ENCODE measurements around the gene RPP25L. TPM values are rescaled to one million over a fixed set of nuclear protein-coding genes. Genes with fewer than 3 reads are reported as not detected.

The RPP25L gene
- total RNA-seq, 1 experiment from 2014 or later, result 24.5 TPM

DNA sequence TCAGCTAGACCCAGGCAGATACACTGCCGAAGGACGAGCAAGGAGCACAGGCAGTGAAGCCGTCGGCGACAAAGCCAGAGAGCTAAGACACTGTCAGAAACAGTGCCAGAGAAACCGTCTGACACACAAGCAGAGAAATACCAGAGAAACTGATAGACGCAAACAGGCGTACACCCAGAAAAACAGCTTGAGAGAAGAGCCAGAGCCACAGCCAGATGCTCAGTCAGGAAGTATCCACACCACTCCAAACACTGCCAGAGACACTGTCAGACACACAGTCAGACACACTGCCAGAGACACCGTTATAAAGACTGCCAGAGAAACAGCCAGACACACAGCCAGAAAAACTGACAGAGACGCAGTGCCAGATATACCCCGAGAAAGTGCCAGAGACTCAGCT lies 41.5 kb downstream of the RPP25L start (continued):
- TF ChIP-seq, protein P1, sequence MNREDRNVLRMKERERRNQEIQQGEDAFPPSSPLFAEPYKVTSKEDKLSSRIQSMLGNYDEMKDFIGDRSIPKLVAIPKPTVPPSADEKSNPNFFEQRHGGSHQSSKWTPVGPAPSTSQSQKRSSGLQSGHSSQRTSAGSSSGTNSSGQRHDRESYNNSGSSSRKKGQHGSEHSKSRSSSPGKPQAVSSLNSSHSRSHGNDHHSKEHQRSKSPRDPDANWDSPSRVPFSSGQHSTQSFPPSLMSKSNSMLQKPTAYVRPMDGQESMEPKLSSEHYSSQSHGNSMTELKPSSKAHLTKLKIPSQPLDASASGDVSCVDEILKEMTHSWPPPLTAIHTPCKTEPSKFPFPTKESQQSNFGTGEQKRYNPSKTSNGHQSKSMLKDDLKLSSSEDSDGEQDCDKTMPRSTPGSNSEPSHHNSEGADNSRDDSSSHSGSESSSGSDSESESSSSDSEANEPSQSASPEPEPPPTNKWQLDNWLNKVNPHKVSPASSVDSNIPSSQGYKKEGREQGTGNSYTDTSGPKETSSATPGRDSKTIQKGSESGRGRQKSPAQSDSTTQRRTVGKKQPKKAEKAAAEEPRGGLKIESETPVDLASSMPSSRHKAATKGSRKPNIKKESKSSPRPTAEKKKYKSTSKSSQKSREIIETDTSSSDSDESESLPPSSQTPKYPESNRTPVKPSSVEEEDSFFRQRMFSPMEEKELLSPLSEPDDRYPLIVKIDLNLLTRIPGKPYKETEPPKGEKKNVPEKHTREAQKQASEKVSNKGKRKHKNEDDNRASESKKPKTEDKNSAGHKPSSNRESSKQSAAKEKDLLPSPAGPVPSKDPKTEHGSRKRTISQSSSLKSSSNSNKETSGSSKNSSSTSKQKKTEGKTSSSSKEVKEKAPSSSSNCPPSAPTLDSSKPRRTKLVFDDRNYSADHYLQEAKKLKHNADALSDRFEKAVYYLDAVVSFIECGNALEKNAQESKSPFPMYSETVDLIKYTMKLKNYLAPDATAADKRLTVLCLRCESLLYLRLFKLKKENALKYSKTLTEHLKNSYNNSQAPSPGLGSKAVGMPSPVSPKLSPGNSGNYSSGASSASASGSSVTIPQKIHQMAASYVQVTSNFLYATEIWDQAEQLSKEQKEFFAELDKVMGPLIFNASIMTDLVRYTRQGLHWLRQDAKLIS (CRISPR knock-in tag; IDR thresholded peaks at IDR 0.05; ENCODE audit: borderline replicate concordance), result no peak
- no peak for TF ChIP-seq IRF2 (CRISPR knock-in tag; IDR thresholded peaks at IDR 0.05; ENCODE audit: borderline replicate concordance, low read depth)
- TF ChIP-seq ZNF416 (CRISPR knock-in tag; IDR thresholded peaks at IDR 0.05), result no peak
- TF ChIP-seq, protein P2, sequence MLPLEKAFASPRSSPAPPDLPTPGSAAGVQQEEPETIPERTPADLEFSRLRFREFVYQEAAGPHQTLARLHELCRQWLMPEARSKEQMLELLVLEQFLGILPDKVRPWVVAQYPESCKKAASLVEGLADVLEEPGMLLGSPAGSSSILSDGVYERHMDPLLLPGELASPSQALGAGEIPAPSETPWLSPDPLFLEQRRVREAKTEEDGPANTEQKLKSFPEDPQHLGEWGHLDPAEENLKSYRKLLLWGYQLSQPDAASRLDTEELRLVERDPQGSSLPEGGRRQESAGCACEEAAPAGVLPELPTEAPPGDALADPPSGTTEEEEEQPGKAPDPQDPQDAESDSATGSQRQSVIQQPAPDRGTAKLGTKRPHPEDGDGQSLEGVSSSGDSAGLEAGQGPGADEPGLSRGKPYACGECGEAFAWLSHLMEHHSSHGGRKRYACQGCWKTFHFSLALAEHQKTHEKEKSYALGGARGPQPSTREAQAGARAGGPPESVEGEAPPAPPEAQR (CRISPR knock-in tag; IDR thresholded peaks at IDR 0.05), result no peak
- TF ChIP-seq CREM (CRISPR knock-in tag; IDR thresholded peaks at IDR 0.05), result no peak
- TF ChIP-seq FOXJ3 (CRISPR knock-in tag; IDR thresholded peaks at IDR 0.05; ENCODE audit: borderline replicate concordance), result no peak
- TF ChIP-seq GTF2I (CRISPR knock-in tag; conservative IDR thresholded peaks at IDR 0.05), result no peak
- TF ChIP-seq JUN (CRISPR knock-in tag; IDR thresholded peaks at IDR 0.05), result no peak
- TF ChIP-seq MYBL2 (CRISPR knock-in tag; IDR thresholded peaks at IDR 0.05), result no peak
- no peak for TF ChIP-seq E2F1 (CRISPR knock-in tag; IDR thresholded peaks at IDR 0.05)
- TF ChIP-seq E2F5 (CRISPR knock-in tag; IDR thresholded peaks at IDR 0.05), result no peak

GRCh38 chr9:34568774-34569173 lies 43.1 kb downstream of the RPP25L start:
- peaks cover 30% of the 10 kb centered on the region for H3K4me1 Mint-ChIP-seq
- H3K36me3 Mint-ChIP-seq, result no peaks in the 10 kb centered on the region
- DNase-seq (ENCODE audit: low spot score) (no peak), ATAC-seq (peak; percentile 26)
- H3K27ac Mint-ChIP-seq, result no peak overlapping the region
- ChIA-PET POLR2A (no interaction called here), CTCF (interaction anchor here (1.9 to 4.1 kb wide), 5 partner anchors 11 to 165 kb away, joined by 5 to 31 read pairs (median 8); no protein-coding TSS in a partner anchor)
- H3K9me3 Mint-ChIP-seq, result no peaks in the 10 kb centered on the region
- no peak overlapping the region for H3K4me3 Mint-ChIP-seq
- H3K27me3 Mint-ChIP-seq (ENCODE audit: low read depth), result no peaks in the 10 kb centered on the region; the same call in 1 of the 2 replicates
- TF ChIP-seq, protein P3, sequence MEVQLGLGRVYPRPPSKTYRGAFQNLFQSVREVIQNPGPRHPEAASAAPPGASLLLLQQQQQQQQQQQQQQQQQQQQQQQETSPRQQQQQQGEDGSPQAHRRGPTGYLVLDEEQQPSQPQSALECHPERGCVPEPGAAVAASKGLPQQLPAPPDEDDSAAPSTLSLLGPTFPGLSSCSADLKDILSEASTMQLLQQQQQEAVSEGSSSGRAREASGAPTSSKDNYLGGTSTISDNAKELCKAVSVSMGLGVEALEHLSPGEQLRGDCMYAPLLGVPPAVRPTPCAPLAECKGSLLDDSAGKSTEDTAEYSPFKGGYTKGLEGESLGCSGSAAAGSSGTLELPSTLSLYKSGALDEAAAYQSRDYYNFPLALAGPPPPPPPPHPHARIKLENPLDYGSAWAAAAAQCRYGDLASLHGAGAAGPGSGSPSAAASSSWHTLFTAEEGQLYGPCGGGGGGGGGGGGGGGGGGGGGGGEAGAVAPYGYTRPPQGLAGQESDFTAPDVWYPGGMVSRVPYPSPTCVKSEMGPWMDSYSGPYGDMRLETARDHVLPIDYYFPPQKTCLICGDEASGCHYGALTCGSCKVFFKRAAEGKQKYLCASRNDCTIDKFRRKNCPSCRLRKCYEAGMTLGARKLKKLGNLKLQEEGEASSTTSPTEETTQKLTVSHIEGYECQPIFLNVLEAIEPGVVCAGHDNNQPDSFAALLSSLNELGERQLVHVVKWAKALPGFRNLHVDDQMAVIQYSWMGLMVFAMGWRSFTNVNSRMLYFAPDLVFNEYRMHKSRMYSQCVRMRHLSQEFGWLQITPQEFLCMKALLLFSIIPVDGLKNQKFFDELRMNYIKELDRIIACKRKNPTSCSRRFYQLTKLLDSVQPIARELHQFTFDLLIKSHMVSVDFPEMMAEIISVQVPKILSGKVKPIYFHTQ (CRISPR knock-in tag; IDR thresholded peaks at IDR 0.05), result no peak
- TF ChIP-seq, protein P4, sequence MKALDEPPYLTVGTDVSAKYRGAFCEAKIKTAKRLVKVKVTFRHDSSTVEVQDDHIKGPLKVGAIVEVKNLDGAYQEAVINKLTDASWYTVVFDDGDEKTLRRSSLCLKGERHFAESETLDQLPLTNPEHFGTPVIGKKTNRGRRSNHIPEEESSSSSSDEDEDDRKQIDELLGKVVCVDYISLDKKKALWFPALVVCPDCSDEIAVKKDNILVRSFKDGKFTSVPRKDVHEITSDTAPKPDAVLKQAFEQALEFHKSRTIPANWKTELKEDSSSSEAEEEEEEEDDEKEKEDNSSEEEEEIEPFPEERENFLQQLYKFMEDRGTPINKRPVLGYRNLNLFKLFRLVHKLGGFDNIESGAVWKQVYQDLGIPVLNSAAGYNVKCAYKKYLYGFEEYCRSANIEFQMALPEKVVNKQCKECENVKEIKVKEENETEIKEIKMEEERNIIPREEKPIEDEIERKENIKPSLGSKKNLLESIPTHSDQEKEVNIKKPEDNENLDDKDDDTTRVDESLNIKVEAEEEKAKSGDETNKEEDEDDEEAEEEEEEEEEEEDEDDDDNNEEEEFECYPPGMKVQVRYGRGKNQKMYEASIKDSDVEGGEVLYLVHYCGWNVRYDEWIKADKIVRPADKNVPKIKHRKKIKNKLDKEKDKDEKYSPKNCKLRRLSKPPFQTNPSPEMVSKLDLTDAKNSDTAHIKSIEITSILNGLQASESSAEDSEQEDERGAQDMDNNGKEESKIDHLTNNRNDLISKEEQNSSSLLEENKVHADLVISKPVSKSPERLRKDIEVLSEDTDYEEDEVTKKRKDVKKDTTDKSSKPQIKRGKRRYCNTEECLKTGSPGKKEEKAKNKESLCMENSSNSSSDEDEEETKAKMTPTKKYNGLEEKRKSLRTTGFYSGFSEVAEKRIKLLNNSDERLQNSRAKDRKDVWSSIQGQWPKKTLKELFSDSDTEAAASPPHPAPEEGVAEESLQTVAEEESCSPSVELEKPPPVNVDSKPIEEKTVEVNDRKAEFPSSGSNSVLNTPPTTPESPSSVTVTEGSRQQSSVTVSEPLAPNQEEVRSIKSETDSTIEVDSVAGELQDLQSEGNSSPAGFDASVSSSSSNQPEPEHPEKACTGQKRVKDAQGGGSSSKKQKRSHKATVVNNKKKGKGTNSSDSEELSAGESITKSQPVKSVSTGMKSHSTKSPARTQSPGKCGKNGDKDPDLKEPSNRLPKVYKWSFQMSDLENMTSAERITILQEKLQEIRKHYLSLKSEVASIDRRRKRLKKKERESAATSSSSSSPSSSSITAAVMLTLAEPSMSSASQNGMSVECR (CRISPR knock-in tag; IDR thresholded peaks at IDR 0.05; ENCODE audit: borderline replicate concordance), result no peak
- TF ChIP-seq, protein P5, sequence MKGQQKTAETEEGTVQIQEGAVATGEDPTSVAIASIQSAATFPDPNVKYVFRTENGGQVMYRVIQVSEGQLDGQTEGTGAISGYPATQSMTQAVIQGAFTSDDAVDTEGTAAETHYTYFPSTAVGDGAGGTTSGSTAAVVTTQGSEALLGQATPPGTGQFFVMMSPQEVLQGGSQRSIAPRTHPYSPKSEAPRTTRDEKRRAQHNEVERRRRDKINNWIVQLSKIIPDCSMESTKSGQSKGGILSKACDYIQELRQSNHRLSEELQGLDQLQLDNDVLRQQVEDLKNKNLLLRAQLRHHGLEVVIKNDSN (CRISPR knock-in tag; IDR thresholded peaks at IDR 0.05), result peak; percentile 28; the same call in 1 of the 2 replicates
